HFFc6 (cell line): ENCODE measurements around the gene CEACAM16. TPM values are rescaled to one million over a fixed set of nuclear protein-coding genes. Genes with fewer than 3 reads are reported as not detected.
A peak's percentile ranks its signal among the peaks of the same experiment; 100 is the strongest.
"Not testable (repeated sequence)": the region's sequence is repeated elsewhere in the genome, so short reads cannot be mapped to it uniquely, and the experiment has no call there.

ENCODE experiments used
- DNase-seq: peaks from one replicate; pipeline ENCODE4 v3.0.0-alpha.2; 2018
- H3K27ac Mint-ChIP-seq: 2 replicates; pipeline ENCODE4 v1.8.0; 2020; ENCODE audit warnings: mild to moderate bottlenecking, mixed read lengths
- H3K27me3 Mint-ChIP-seq: 2 replicates; pipeline ENCODE4 v1.8.0; 2021; ENCODE audit warnings: mild to moderate bottlenecking, moderate library complexity, mixed read lengths; ENCODE audit not compliant: insufficient read depth
- H3K36me3 Mint-ChIP-seq: 2 replicates; pipeline ENCODE4 v1.8.0; 2021; ENCODE audit warnings: low read depth, mixed read lengths
- H3K4me1 Mint-ChIP-seq: 2 replicates; pipeline ENCODE4 v1.8.0; 2020; ENCODE audit warnings: low read depth, mixed read lengths
- H3K4me3 Mint-ChIP-seq: 2 replicates; pipeline ENCODE4 v1.8.0; 2020; ENCODE audit warnings: mild to moderate bottlenecking, moderate library complexity, mixed read lengths
- H3K9me3 Mint-ChIP-seq: 2 replicates; pipeline ENCODE4 v1.8.0; 2020; ENCODE audit warnings: mild to moderate bottlenecking, mixed read lengths
- CTCF ChIP-seq: fragments of 200-600 bp; sonication (generic); IDR thresholded peaks from 2 replicates; pipeline ENCODE4 v1.5.0; 2021; ENCODE audit warnings: antibody characterized with exemption, mild to moderate bottlenecking
- total RNA-seq, 6 experiments: library from RNA; stranded (reverse); fragmentation: NEBNext Ultra II Directional; extraction: Animal tissue kit (Norgen Biotek cat#: 25700); gene quantifications; 2 replicates in 1 of 6; 3 replicates in 5 of 6; pipeline ENCODE4 v1.2.3, GENCODE V29; 2021

The CEACAM16 gene
- total RNA-seq, 6 experiments from 2014 or later = not detected

- no peak for DNase-seq
- Mint-ChIP-seq H3K4me1 (peaks cover 52% of the 10 kb centered on the region), H3K9me3 (peaks cover under 1% of the 10 kb centered on the region; the same call in 1 of the 2 replicates), H3K27ac (no peak overlapping the region), H3K4me3 (no peak overlapping the region; the same call in 1 of the 2 replicates), H3K36me3 (no peaks in the 10 kb centered on the region), H3K27me3 (no peaks in the 10 kb centered on the region)
- no peak for TF ChIP-seq CTCF
Measured at GRCh38 chr19:44720945-44721344, 22.0 kb downstream of the CEACAM16 start.

- H3K4me3 Mint-ChIP-seq, H3K27me3 Mint-ChIP-seq, DNase-seq, H3K36me3 Mint-ChIP-seq, H3K27ac Mint-ChIP-seq, H3K9me3 Mint-ChIP-seq: not testable (repeated sequence)
- peaks cover 52% of the 10 kb centered on the region for H3K4me1 Mint-ChIP-seq
Measured at GRCh38 chr19:44721369-44721768, 22.4 kb downstream of the CEACAM16 start.

- DNase-seq = no peak
- Mint-ChIP-seq H3K4me3 (no peak overlapping the region), H3K9me3 (no peaks in the 10 kb centered on the region), H3K27me3 (no peaks in the 10 kb centered on the region), H3K27ac (no peak overlapping the region), H3K4me1 (peaks cover 52% of the 10 kb centered on the region), H3K36me3 (no peaks in the 10 kb centered on the region)
- TF ChIP-seq CTCF = no peak
Measured at GRCh38 chr19:44722131-44723121, 23.5 kb downstream of the CEACAM16 start.

- H3K9me3 Mint-ChIP-seq = no peaks in the 10 kb centered on the region
- H3K4me3 Mint-ChIP-seq = no peak overlapping the region
- H3K27me3 Mint-ChIP-seq = no peaks in the 10 kb centered on the region; the same call in 1 of the 2 replicates
- no peak overlapping the region for H3K27ac Mint-ChIP-seq
- H3K36me3 Mint-ChIP-seq = no peaks in the 10 kb centered on the region
- DNase-seq = no peak
- TF ChIP-seq CTCF = no peak
- H3K4me1 Mint-ChIP-seq = peaks cover 46% of the 10 kb centered on the region
Measured at GRCh38 chr19:44723299-44723951, 24.5 kb downstream of the CEACAM16 start.

- no peaks in the 10 kb centered on the region; the same call in 1 of the 2 replicates for H3K27me3 Mint-ChIP-seq
- peak; percentile 99 for TF ChIP-seq CTCF
- peak; percentile 74 for DNase-seq
- peaks cover 41% of the 10 kb centered on the region for H3K4me1 Mint-ChIP-seq
- no peak overlapping the region for H3K4me3 Mint-ChIP-seq
- H3K36me3 Mint-ChIP-seq = no peaks in the 10 kb centered on the region
- H3K9me3 Mint-ChIP-seq = no peaks in the 10 kb centered on the region
- H3K27ac Mint-ChIP-seq = no peak overlapping the region
Measured at GRCh38 chr19:44723952-44724319, 25.0 kb downstream of the CEACAM16 start.

GRCh38 chr19:44725251-44725650 is 26.3 kb downstream of the CEACAM16 start:
- no peak for TF ChIP-seq CTCF
- DNase-seq = no peak
- no peak overlapping the region for H3K4me3 Mint-ChIP-seq
- H3K36me3 Mint-ChIP-seq = no peaks in the 10 kb centered on the region
- no peaks in the 10 kb centered on the region for H3K9me3 Mint-ChIP-seq
- H3K27me3 Mint-ChIP-seq = no peaks in the 10 kb centered on the region; the same call in 1 of the 2 replicates
- H3K4me1 Mint-ChIP-seq = peaks cover 34% of the 10 kb centered on the region
- no peak overlapping the region for H3K27ac Mint-ChIP-seq
